ENCODE results near the gene ZBTB48.

ZBTB48 gene

DNA sequence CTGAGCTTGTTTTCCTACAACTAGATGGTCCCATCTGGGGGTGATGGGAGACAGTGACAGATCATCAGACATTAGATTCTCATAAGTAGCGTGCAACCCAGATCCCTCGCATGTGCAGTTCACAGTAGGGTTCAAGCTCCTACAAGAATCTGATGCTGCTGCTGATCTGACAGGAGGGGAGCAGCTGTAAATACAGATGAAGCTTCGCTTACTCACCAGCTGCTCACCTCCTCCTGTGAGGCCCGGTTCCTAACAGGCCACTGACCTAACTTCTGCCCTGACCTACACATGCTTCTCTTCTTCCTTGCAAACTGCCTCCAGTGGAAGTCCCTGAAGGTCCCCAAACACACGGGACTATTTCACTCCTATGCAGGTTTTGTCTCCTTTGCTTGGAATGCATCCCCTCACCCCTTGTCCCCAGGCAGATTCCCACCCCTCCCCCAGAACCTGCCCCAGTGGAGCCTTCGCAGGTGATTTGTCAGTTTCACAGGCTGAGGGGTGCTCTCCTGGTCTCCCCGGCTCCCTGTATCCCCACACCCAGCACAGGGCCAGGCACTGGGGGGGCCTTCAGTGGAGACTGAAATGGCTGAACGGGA lies 5.7 kb upstream of the ZBTB48 start:
- DNase-seq = no peak

GRCh38 chr1:6574818-6575217 lies 5.0 kb upstream of the ZBTB48 start:
- DNase-seq = no peak

DNA sequence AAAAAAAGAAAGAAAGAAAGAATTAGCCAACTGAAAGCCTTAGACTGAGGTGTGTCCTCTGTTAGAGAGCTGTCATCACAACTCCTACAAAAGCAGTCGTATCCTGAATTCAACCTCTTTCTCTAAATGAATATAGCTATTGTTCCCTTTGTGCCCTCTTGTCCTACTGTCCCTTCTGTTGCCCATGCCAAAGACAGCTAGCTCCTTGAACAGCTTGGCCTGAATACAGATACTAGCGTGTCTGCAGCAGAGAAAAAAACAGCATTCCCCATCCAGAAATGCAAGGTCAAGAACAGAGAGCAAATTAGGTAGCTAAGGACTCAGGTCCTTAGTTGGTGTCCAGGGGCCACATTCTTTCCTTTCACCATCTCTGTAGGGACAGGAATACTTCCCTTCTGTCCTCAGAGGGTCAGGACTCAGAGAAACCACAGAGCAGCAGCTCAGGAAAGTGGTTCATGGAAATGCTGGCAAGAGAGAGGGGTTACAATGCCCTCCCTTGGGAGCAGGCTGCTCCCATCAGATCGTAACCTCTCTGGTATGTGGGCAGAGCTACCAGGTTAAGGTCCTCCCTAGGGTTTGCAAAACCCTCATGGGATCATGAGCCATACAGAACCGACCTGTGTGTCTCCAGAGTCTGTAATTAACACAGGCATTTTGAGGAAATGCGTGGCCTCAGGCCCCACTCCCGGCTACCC lies 1.8 kb upstream of the ZBTB48 start:
- DNase-seq = no peak

- DNase-seq = no peak
These were observed 995 bp upstream of the ZBTB48 start for GRCh38 chr1:6578624-6579373.

- no peak for DNase-seq
These were observed 362 bp downstream of the ZBTB48 start for GRCh38 chr1:6580119-6580592.

DNA sequence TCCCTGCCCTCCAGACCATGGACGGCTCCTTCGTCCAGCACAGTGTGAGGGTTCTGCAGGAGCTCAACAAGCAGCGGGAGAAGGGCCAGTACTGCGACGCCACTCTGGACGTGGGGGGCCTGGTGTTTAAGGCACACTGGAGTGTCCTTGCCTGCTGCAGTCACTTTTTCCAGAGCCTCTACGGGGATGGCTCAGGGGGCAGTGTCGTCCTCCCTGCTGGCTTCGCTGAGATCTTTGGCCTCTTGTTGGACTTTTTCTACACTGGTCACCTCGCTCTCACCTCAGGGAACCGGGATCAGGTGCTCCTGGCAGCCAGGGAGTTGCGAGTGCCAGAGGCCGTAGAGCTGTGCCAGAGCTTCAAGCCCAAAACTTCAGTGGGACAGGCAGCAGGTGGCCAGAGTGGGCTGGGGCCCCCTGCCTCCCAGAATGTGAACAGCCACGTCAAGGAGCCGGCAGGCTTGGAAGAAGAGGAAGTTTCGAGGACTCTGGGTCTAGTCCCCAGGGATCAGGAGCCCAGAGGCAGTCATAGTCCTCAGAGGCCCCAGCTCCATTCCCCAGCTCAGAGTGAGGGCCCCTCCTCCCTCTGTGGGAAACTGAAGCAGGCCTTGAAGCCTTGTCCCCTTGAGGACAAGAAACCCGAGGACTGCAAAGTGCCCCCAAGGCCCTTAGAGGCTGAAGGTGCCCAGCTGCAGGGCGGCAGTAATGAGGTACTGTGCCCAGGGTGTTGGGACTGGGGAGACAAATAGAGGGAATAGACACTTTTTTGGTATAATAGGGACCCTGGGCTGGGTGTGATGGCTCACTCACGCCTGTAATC lies 1.0 kb downstream of the ZBTB48 start:
- DNase-seq = no peak

DNA sequence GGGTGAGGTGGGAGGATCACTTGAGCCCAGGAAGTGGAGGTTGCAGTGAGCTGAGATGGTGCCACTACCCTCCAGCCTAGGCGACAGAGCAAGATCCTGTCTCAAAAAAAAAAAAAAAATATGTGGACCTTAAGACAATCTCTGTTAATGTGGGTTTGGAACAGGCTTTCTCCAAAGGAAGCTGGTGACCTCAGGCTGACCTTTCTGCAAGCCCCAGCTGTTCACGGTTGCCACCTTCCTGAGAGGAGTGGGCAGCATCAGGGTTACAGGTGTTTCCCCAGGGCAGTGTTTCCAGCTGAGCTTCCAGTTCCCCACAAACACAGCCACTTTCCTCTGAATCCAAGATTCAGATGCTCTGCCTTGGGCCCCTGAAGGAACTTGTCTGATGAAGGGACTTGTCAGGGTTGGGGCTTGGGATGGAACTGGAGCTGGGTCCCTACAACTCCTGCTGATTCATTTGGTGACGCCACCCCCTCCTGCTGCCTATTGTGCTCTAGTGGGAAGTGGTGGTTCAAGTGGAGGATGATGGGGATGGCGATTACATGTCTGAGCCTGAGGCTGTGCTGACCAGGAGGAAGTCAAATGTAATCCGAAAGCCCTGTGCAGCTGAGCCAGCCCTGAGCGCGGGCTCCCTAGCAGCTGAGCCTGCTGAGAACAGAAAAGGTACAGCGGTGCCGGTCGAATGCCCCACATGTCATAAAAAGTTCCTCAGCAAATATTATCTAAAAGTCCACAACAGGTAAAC lies 1.9 kb downstream of the ZBTB48 start:
- DNase-seq = no peak

DNA sequence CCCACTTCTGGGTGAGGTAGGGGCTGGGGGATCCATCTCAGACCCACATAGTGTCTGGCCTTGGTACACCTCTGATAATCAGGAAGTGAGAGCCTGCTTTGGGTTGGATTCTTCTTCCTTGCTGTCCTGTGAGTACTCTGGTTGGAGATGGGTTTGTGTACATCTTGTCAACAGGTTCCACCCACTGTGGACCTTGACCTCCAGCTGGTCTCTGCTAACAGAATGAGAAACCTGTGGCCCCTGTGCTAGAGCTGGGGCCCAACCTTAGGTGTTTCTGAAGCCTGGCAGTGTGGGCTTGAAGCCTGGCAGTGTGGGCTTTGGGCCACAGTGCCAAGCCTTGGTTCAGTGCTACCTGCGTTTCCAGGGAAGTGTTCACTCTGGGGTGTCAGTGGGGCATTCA lies 2.6 kb downstream of the ZBTB48 start:
- DNase-seq = no peak

- DNase-seq = no peak
These were observed 4.6 kb downstream of the ZBTB48 start for GRCh38 chr1:6584126-6585080.

GRCh38 chr1:6585081-6585722 lies 5.4 kb downstream of the ZBTB48 start:
- DNase-seq = no peak

GRCh38 chr1:6585841-6586240 lies 6.0 kb downstream of the ZBTB48 start:
- DNase-seq = no peak

DNA sequence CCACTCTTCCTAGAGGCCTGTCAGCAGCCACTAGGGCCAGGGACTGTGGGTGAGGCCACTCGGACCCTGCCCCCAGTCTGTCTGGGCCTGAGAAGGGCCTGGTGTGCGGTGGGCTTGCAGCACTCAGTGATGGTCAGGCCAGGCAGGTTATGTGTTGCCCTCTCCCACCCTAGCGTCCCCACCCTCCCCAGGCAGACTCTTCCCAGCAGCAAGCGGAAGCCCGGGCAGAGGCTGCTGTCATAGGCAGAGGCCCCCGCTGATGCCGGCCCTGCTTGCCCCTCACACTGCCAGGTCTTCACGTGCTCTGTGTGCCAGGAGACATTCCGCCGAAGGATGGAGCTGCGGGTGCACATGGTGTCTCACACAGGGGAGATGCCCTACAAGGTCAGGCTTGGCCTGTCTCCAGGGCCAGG lies 6.6 kb downstream of the ZBTB48 start:
- no peak for DNase-seq

GRCh38 chr1:6587261-6588005 lies 7.6 kb downstream of the ZBTB48 start:
- no peak for DNase-seq

GRCh38 chr1:6588128-6588892 lies 8.5 kb downstream of the ZBTB48 start:
- DNase-seq = no peak

DNA sequence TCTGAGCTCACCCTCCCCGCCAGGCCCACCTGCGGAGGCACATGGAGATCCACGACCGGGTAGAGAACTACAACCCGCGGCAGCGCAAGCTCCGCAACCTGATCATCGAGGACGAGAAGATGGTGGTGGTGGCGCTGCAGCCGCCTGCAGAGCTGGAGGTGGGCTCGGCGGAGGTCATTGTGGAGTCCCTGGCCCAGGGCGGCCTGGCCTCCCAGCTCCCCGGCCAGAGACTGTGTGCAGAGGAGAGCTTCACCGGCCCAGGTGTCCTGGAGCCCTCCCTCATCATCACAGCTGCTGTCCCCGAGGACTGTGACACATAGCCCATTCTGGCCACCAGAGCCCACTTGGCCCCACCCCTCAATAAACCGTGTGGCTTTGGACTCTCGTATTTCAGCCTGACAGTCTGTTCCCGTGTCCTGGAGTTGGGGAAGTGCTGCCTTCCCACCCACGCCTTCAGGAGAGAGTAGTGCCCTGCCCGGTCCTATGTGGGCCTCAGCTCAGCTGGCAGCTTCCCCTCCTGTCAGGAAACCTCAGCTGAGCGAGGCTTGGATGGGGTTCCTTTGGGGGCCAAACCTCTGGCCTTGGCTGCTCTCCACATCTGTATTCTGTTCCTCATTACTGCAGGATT lies 9.2 kb downstream of the ZBTB48 start:
- DNase-seq = no peak

- no peak for DNase-seq
These were observed 10.3 kb downstream of the ZBTB48 start for GRCh38 chr1:6590046-6590445.

DNA sequence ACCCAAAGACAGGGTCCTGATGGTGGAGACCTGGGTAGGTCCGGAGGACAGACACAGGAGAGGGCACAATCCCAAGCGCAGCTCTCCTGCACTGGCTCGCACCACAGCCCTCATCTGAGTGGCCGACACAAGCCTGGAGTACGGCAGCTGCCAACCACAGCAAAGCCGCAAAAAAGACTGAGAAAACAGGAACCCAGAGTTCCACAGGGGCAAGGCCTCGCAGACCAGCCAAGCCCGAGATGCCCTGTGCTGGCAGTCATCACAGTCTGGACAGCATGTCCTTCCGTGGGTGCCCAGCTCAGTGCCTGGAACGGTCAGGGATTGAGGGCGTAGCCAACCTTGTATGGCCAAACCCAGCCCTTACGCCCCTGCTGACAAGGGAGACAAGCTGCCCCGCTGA lies 11.4 kb downstream of the ZBTB48 start:
- no peak for DNase-seq

- no peak for DNase-seq
These were observed 11.8 kb downstream of the ZBTB48 start for GRCh38 chr1:6591644-6592043.

DNA sequence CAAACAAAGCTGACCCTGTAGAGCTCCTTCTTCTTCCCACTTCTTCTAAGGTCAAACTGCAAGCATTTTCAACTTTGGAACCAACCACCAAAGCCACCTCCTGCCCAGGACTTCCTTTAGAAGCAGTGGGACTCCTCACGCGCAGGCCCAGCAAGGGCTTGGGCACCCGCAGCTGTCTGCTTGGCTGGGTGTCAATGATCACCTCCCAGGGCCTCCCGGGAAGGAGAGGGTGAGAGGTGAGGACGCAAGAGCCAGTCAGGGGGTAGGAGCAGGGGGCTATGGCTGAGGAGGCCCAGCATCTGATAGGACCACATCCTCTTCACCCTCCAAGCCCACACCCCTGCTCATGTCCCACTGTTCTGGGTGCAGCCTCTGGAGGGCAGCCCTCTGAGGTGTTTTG lies 12.6 kb downstream of the ZBTB48 start:
- no peak for DNase-seq
